Activated naive CD8-positive, alpha-beta T cell treated with anti-CD3 and anti-CD28 coated beads, Interleukin-2, amount 50 U/mL, for 16 hours (primary cell): ENCODE data around the gene UBAC2.
"Not testable (repeated sequence)": the region's sequence is repeated elsewhere in the genome, so short reads cannot be mapped to it uniquely, and the experiment has no call there.

Experiments used
- DNase-seq: peaks from one replicate; pipeline ENCODE4 v3.0.0-alpha.2; 2020; ENCODE audit warnings: low read depth, low spot score

The UBAC2 gene

DNA sequence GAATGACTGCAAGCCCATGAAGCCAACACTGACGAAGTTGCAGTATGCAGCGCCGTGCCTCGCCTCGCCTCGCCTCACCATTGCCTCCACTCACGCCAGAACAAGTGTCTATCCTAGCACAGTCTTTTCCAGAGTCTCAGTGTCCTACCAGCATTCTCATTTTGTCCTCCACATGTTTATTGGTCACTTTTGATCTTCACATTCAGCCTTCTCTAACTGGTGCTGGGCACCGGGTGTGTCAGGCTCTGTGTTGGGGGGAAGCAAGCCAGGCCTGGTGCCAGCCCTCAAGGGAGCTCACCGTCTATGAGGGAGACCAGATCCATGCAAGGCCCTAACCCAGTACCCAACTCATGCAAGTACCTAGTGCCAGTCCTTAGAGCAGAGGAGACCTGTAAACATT, 176.3 kb downstream of the UBAC2 start:
- no peak for DNase-seq

DNA sequence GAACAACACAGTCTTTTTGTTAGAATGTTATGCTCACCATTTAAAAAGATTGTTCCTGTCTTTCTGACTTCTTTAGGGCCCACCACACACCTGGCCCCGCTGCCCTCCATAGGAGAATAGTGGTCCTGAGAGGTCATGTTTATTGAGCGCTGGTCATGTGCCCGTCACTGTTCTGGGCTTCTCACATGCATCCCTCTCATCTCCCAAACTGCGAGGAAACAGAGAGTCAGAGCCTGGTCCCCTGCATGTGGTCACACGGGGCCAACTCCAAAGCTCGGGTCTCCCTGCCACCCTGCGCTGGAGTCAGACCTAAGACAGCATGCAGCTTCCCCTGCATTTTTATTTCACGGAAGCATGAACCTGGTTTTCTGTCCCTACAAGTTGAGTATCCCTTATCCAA, 177.0 kb downstream of the UBAC2 start:
- DNase-seq, result no peak

DNA sequence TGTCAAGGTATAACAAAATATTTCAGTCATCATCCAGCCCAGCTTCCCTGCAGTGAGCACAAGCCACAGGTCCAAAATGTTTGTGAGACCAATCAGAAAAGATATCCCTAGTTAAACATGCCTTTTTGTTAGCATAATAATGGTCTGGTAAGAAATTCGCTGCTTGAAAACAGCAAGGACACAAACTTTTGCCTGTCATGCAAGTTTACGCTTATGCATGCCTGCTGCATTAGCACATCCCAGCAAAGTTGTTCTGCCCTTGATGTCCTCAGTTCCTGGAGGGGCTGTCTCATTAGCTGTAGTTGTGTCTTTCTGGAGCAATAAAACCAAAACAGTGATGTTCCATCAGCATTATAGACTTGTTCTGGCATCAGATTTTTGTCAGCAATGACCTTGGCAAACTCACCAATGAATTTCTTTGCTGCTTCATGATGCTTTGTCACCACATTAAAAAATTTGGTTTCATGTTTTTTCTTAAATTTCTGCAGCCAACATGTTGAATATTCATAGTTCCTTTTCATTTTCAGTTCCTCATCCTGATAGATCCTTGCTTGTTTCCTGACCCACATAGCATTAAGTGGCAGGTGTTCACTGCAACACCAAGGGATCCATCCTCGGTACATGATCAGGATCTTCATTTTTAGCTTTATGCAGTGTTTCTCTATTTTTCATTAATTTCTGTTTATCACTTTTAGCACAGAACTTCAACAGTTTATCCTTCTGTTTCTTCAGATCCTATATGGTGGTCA, 178.5 kb downstream of the UBAC2 start:
- DNase-seq, result no peak

GRCh38 chr13:99379856-99380801, 179.5 kb downstream of the UBAC2 start:
- no peak for DNase-seq

DNA sequence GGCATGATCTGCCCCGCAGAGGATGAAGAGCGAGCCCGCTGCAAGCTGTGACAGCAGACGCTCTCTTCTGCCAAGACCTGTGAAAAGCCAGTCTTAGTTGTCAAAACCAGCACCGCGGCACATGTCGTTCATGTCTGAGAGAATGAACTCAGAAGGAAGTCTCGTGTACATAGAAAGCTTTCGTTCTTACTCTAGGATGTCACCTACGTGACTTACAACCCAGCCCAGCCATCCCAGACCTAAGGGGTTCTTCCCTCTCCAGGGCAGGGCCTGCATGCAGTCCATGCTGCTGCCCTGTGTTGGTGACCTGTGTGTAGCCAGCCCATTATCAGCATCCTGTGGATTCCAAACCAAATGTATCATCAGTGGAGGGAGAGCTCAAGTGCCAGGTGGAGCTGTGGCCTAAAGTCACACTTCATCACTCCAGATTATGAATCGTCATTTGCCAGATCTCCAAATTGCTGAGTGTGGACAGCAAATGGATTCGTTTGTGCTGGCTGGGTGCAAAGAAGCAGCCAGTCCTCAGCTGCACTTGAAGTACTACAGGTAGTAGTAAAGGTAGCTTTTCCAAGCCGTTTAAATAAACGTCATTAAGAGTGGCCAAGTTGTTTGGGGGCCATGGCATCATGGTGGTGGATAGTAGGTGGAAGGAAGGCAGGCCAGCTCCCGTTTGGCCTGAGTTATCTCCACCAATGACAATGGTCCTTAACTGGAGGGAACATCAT, 180.4 kb downstream of the UBAC2 start:
- no peak for DNase-seq

GRCh38 chr13:99381766-99382165, 181.1 kb downstream of the UBAC2 start:
- no peak for DNase-seq

DNA sequence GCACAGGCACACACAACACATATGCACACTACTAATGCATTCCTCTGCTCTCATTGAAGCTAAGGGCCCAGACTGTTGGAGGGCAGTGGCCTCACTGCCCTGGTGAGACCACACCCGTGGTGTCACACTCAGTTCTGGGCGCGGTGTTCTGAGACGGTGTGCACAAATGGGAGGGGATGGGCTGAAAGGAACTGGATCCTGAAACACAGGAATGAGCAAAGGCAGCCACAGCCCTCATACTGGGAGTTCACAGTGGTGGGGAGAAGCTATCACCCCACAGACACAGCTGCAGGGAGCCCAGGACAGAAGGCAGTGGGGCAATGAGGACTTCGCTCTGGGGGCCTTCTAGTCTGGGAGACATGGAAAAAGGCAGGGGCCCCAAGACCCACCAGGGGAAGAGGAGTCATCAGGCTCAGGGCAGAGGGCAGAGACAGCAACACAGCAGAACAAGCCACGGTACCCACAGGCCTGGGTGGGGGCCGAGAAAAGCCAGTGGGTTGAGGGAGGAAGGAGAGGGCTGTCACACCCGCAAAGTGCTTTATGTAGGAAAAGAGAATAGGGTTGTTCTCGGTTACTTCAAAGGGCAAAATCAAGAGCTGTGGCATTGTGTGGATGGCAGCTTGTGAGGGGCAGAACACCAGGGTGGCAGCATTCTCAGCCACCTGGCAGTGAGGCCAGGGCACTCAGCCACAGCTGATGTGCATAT, 181.9 kb downstream of the UBAC2 start:
- no peak for DNase-seq

DNA sequence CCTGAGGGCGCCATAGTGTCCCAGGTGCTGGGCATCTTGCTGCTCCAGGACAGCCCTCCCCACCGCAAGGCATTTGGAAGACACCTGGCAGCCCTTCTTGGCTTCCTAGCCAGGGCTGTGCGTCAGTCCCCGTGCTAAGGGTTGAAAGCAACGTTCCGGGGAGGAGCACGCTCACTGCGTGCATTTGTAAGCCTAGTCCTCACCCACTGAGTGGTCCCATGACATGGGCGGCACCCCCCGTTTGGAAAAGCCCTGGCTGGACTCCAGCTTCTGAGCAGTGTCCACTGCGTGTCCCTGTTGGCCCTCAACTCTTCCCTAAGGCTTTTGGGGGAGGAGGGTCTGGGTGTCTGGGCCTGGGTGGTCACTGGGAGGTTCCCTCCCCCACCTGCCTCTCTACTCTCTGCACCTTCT, 182.9 kb downstream of the UBAC2 start:
- DNase-seq, result no peak

GRCh38 chr13:99383946-99384345, 183.3 kb downstream of the UBAC2 start:
- DNase-seq, result no peak

DNA sequence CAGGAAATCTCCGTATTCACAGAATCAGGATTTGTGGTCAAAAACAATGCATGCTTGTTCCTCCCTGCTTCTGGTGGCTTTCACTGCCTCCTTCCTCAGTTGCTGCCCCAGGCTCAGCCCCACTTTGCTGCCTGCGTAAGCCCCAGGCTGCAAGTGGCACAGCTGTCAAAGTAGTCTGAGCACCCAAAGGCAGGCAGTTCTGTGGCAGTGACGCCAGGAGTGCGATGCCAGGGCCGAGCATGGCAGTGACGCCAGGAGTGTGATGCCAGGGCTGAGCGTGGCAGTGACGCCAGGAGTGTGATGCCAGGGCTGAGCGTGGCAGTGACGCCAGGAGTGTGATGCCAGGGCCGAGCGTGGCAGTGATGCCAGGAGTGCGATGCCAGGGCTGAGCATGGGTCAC, 183.8 kb downstream of the UBAC2 start:
- DNase-seq, result no peak

DNA sequence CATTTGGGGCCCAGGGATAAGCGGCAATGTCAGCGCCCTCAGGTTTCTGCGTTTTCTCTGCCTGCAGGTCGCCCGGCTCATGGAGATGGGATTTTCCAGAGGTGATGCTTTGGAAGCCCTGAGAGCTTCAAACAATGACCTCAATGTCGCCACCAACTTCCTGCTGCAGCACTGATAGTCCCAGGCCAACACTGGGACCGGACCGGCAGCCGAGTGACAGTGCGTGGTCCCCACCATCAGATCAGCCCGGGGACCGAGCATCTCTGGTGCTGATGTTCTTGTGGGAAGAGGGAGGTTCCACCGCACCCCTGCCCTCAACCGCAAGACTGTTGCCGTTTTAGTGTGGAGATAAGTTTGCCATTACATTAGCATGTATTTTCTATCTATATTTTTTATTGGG, 184.5 kb downstream of the UBAC2 start:
- DNase-seq, result no peak

- no peak for DNase-seq
Measured at GRCh38 chr13:99385940-99386339, 185.3 kb downstream of the UBAC2 start.

- no peak for DNase-seq
Measured at GRCh38 chr13:99386495-99386894, 185.8 kb downstream of the UBAC2 start.

GRCh38 chr13:99386911-99387788, 186.5 kb downstream of the UBAC2 start:
- peak; percentile 70 for DNase-seq

DNA sequence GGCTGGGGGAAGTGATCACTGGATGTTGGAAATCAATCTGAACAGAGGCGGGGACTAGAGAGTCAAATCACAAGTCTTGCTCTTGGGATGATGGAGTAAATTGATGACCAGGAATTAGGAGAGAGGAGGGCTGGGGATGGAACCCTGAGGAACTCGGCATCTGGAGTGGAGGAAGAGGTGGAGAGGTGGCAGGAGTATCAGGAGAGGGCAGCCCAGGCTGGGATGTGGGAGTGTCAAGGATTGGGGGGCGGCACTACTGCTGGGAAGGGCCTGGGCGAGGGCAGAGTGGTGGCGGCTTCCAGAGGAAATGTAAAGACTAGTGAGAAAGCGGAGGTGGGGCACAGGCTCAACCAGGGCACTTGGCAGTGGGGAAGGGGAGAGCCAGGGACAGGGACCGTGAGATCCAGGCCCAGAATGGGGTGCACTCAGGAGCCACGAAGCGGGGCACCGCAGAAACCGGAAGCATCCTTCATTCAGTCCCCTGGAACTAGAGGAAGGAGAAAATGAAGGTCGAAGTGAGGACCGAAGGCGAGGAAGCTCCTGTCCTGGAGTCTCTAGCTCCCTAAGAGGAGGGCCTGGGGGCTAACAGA, 187.8 kb downstream of the UBAC2 start:
- DNase-seq, result no peak

- not testable (repeated sequence) for DNase-seq
Measured at GRCh38 chr13:99389094-99389493, 188.4 kb downstream of the UBAC2 start.

DNA sequence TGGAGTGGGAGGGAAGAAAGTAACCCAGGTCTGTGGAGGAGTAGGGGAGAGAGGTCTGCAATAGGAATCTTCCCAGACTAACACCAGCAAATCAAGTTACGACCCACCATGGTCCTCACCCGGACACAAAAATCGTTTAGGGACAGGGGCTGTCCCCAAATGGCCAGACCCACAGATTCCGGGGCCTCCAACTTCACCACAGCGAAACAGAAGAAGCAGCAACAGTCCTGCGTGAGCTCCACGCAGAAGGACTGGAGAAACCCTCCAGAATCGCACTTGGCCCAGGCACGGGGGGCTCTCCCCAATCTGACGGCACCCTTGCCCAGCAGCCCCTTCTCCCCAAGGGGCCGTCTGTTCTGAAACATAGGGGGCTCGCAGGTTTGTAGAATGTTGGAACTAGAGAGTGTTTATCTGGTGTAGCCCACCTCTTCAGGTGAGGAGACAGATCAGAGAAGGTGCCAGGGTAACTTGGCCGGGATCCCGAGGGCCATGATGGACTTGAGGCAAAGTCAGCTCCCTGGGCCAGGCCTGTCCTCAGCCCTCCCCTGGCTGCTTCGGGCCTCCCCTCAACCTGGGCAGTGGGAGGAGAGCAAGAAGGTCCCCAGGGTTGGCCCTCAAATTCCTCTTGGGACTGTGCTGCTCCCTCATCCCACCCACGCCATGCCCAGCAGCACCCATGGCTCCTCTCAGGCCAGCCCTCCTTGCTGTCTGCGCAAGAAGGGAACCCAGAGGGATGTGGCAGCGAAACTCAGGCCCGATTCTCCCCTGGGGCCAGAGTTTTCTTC, 189.1 kb downstream of the UBAC2 start:
- DNase-seq, result no peak

DNA sequence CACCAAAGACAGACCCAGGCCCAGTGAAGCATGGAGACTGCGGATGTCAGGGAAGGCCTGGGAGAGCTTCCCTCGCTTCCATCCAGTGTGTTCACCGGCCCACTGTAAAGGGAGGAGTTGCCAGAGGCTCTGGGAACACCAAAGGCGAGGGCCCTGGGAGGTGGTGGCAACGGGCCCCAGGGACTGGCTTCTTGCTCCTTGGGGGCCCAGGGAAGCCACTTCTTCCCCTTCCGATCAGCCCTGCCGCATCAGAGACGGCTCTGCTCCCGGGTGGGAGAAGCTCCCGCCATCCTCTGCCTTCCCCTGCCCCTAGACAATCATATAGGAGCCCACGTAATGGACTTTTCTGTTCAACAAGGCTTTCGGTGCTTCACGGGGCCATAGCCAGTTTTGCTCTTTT, 189.9 kb downstream of the UBAC2 start:
- no peak for DNase-seq

- DNase-seq, result no peak
Measured at GRCh38 chr13:99391781-99392469, 191.3 kb downstream of the UBAC2 start.
